CD1c-positive myeloid dendritic cell (primary cell): ENCODE measurements around the gene SPATA31A1.
"Not testable (repeated sequence)": the region's sequence is repeated elsewhere in the genome, so short reads cannot be mapped to it uniquely, and the experiment has no call there.

ENCODE experiments used
- DNase-seq: peaks from one replicate; pipeline ENCODE4 v3.0.0-alpha.2; 2016; ENCODE audit errors: extremely low spot score

The SPATA31A1 gene

DNA sequence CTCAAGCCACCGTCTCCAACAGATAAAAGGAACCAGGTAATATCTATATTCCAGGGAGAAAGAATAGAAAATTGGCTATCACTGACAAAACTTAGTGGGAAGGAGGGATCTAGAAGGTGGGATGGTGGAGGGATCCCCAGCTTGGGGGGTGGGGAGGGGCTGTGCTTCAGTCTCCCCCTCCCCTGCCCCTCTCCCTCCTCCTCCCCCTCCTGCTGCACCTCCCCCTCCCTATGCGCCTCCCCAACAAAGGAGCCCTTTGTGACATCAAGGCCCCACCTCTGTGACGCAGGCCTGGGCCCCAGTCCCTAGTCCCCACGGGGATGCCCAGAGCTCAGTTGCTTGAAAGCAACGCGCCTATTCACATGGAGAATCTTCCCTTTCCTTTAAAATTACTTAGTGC, at the start of gene SPATA31A1:
Gene SPATA31A1, plus strand, starts transcription at position 301 of the 400 bp plus-strand sequence. Its CDS starts 62 bp downstream, at position 363.
- not testable (repeated sequence) for DNase-seq

DNA sequence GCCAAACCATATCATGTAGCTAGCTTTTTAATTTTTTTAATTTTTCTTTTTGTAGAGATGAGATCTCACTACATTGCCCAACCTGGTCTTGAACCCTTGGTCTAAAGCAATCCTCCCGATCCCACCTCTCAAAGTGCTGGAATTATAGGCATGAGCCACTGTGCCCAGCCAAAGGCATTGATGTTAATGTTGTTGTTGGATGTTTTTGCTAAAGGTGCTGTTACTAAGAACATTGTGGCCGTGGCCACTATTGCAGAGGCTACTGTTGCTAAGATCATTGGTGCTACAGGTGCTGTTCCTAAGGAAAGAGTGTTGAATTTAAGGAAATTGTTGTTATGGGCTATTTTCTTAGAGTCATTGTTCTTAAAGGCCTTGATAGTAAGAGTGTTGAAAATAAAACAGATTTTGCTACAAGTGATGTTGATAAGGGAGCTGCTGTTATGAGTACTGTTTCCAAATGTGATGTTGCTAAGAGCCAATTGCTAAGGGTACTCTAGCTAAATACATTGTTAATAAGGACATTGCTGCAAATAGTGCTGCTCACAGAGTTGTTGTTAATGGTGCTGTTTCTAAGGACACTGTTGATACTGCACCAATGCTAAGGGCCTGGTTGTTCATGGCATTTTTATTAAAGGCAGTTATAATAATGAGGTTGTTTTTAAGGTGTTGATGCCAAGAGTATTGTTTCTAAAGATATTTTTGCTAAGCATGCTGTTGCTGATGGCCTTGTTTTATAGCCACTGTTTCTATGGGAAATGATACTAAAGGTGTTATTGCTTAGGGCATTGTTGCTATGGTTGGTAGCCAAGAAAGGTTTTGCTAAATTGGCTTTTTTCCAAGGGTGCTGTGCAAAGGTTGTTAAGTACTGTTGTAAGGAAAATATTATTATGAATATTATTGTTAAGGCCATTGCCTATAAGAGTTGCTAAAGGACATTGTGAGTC, 52.1 kb downstream of the SPATA31A1 start:
- not testable (repeated sequence) for DNase-seq

GRCh38 chr9:39411254-39411940, 55.9 kb downstream of the SPATA31A1 start:
- not testable (repeated sequence) for DNase-seq
